Pancreas (tissue), 10 donors: ENCODE results near the gene PPP1R1B. TPM values are rescaled to one million over a fixed set of nuclear protein-coding genes. Genes with fewer than 3 reads are reported as not detected.

Experiments
- ATAC-seq, 4 donors: fragments of 200-7000 bp; cut with Tn5 transposase; one replicate each; pipeline versions ENCODE4 v1.8.0 to v1.9.1; 2020; ENCODE audit warnings: mild to moderate bottlenecking in 4 of 4, moderate library complexity in 4 of 4
- DNase-seq, 6 donors: peaks; one replicate each; pipeline ENCODE4 v3.0.0-alpha.2; 2020
- FAIRE-seq: peaks from 2 replicates; lab custom pipeline; 2012; peaks lifted over from hg19 to GRCh38; lab: Jason Lieb, UNC
- H3K27ac ChIP-seq, 4 donors: fragments of 200-600 bp; sonication (generic); 1 replicate in 3 of 4; 2 replicates in 1 of 4; pipeline versions ENCODE4 v1.5.0 to v1.8.0; 2020
- H3K27me3 ChIP-seq, 4 donors: fragments of 200-600 bp; one replicate each; pipeline ENCODE4 v1.8.0; 2021
- H3K36me3 ChIP-seq, 3 donors: fragments of 200-600 bp; sonication (generic) in 1 of 3; one replicate each; pipeline versions ENCODE4 v1.5.0 to v1.8.0; 2020 to 2021
- H3K4me1 ChIP-seq, 3 donors: fragments of 200-600 bp; one replicate each; pipeline ENCODE4 v1.8.0; 2021
- H3K4me3 ChIP-seq, 4 donors: fragments of 200-600 bp; sonication (generic) in 2 of 4; one replicate each; pipeline versions ENCODE4 v1.5.0 to v1.8.0; 2020 to 2021
- H3K9me3 ChIP-seq, 4 donors: fragments of 200-600 bp; one replicate each; pipeline ENCODE4 v1.8.0; 2021
- WGBS, 2 donors: extraction: QIAGEN DNeasy Blood & Tissue Kit; methylation state at CpG; one replicate each; pipeline ENCODE4 v1.1.7; 2013; 5-methylcytosine and 5-hydroxymethylcytosine counted together
- intact Hi-C, 3 donors: fragments of 100-400 bp; cut with DNase I; formaldehyde crosslinking; loops; one replicate each; pipeline versions ENCODE4 v1.11.1 to v1.14.2; 2022
- polyA plus RNA-seq, 2 donors: library from polyadenylated mRNA; stranded (reverse); fragments of 200-250 nt; gene quantifications; one replicate each; pipeline ENCODE4 v1.2.3, GENCODE V29; 2013
- total RNA-seq, 6 donors: library from RNA; stranded (reverse); fragmentation: NEBNext Ultra II Directional in 4 of 6; extraction: Animal tissue kit (Norgen Biotek cat#: 25700) in 4 of 6; gene quantifications; one replicate each; pipeline versions ENCODE4 v1.2.1 to v1.2.4, GENCODE V29; 2021 to 2023
- TF ChIP-seq, protein P1 (sequence below), 4 donors: fragments of 200-600 bp; sonication (generic) in 3 of 4; IDR thresholded peaks; one replicate each; pipeline versions ENCODE4 v1.5.0 to v1.8.0; 2021; ENCODE audit warnings: antibody characterized with exemption in 4 of 4
- donor health status: healthy with polysubstance abuse.
- donor health status: DM: no; HTN: no; CAD: no; lungs with moderate emphysema.
- donor health status: DM: no; HTN: no; CAD: no.
- donor health status: control.
- donor health status: control.
- donor health status: Bipolar disorder and iron deficiency.
- donor health status: DM: yes; HTN: yes; CAD: no.
- donor health status: DM: no; HTN: no; CAD: no.
- donor health status: DM: no; HTN: no; CAD: no.
- donor health status: DM: yes; HTN: yes; CAD: no.

PPP1R1B gene
- total and polyA plus RNA-seq, 8 donors: 42.8 to 201 (median 63.5) TPM

- 88 to 91% methylated on average over 13 of the region's 13 CpGs for WGBS, 2 donors
- no peak overlapping the region for H3K4me3 ChIP-seq
- DNase-seq (peak in 1 of 6 donors; percentile 51), ATAC-seq (no peak), FAIRE-seq (no peak)
- no peak overlapping the region for H3K27ac ChIP-seq
- no peaks in the 10 kb centered on the region for H3K27me3 ChIP-seq
- TF ChIP-seq, protein P1, sequence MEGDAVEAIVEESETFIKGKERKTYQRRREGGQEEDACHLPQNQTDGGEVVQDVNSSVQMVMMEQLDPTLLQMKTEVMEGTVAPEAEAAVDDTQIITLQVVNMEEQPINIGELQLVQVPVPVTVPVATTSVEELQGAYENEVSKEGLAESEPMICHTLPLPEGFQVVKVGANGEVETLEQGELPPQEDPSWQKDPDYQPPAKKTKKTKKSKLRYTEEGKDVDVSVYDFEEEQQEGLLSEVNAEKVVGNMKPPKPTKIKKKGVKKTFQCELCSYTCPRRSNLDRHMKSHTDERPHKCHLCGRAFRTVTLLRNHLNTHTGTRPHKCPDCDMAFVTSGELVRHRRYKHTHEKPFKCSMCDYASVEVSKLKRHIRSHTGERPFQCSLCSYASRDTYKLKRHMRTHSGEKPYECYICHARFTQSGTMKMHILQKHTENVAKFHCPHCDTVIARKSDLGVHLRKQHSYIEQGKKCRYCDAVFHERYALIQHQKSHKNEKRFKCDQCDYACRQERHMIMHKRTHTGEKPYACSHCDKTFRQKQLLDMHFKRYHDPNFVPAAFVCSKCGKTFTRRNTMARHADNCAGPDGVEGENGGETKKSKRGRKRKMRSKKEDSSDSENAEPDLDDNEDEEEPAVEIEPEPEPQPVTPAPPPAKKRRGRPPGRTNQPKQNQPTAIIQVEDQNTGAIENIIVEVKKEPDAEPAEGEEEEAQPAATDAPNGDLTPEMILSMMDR (IDR thresholded peaks at IDR 0.05): no peak
- no peaks in the 10 kb centered on the region for H3K9me3 ChIP-seq
- no peaks in the 10 kb centered on the region for H3K36me3 ChIP-seq
- H3K4me1 ChIP-seq: peaks cover 0 to 8% (median 5%) of the 10 kb centered on the region in 3 donors
- intact Hi-C loops: no loop called here
Measured at GRCh38 chr17:39678340-39679116, 51.8 kb downstream of the PPP1R1B start.

GRCh38 chr17:39679521-39680192, 52.9 kb downstream of the PPP1R1B start:
- DNase-seq: peak in 1 of 6 donors; percentile 26
- H3K4me3 ChIP-seq: no peak overlapping the region
- WGBS, 2 donors: 83 to 87% methylated on average over 12 of the region's 12 CpGs
- peaks cover 0 to 8% (median 5%) of the 10 kb centered on the region in 3 donors for H3K4me1 ChIP-seq
- TF ChIP-seq, protein P1 (IDR thresholded peaks at IDR 0.05): no peak
- H3K27ac ChIP-seq: no peak overlapping the region
- no peak for ATAC-seq
- H3K27me3 ChIP-seq: no peaks in the 10 kb centered on the region
- no peak for FAIRE-seq
- peaks cover 0 to 4% (median 0%) of the 10 kb centered on the region in 3 donors for H3K36me3 ChIP-seq
- no peaks in the 10 kb centered on the region for H3K9me3 ChIP-seq
- intact Hi-C loops: no loop called here

DNA sequence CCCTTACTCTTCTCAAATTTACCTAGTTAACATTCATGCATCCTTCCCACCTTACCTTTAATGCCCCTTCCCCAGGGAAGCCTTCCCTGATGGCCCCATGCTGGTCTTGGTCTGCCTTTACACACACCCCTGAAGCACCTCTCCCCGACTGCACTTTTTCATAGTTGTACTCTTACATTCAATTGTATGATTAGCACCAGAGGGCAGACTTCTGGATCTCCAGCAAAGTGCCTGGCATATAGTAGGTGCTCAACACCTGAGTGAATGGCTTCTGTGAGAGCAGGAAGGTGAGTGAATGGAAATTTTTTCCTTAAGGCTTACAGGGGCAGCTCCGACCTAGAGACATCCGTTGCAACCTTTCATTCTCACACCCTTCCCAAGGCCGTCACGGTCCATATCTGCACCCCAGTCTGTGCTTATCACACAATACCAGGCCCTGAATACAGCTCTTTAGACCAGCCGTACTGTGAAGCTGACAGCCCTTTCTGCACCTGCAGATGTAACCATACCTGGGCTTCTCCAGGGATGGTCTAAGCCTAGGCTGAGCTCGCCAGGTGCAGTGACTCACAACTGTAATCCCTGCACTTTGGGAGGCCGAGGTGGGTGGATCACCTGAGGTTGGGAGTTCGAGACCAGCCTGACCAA, 56.7 kb downstream of the PPP1R1B start:
- Histone ChIP-seq H3K27me3 (no peaks in the 10 kb centered on the region), H3K36me3 (peaks cover 0 to 4% (median 0%) of the 10 kb centered on the region in 3 donors), H3K4me3 (no peak overlapping the region), H3K4me1 (peaks cover 0 to 2% (median under 1%) of the 10 kb centered on the region in 3 donors), H3K9me3 (no peaks in the 10 kb centered on the region), H3K27ac (no peak overlapping the region)
- peak in 1 of 6 donors; percentile 16 for DNase-seq
- WGBS, 2 donors: 82 to 88% methylated on average over 9 of the region's 9 CpGs
- no peak for ATAC-seq
- FAIRE-seq: no peak
- TF ChIP-seq, protein P1 (IDR thresholded peaks at IDR 0.05): no peak
- intact Hi-C loops: no loop called here

DNA sequence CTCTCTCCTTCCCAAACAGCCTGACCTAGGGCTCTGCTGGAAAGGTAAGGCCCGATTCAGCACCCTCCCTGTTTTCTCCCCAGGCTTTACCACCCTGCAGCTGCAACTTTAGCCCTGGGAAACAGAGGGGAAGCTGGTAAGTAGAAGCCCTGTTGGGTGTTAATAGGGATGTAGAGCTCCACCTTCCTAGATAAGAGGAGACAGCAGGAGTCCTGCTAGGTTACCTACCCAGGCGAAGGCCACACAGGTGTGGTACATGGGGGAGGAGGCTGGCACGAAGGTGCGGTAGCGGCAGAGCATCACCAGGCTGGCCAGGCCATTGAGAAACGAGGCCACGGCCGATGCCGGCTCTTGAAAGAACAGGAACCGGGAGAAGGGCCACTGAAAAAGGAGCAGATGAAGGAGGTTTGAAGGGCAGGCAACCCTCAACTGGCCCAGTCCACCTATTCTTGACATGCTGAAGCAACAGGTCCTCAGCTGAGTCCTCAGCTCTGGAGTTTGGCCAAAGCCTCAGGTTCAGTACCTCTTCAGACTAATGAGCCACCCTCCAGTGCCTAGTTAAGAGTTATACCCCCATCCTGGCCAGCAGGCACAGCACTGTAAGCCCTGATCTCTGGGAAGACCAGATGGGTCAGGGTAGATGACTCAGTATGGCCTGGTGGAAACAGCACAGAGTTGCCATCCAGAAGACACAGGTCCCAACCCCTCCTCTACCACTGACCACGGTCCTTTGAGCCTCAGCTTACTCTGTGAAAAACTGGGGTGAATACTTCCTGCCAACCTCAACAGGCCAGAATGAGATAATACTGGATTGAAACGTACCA, 57.8 kb downstream of the PPP1R1B start:
- Histone ChIP-seq H3K4me3 (no peak overlapping the region), H3K27me3 (no peaks in the 10 kb centered on the region), H3K9me3 (no peaks in the 10 kb centered on the region), H3K4me1 (peaks cover 0 to 7% (median 5%) of the 10 kb centered on the region in 3 donors), H3K27ac (no peak overlapping the region), H3K36me3 (peaks cover 0 to 4% (median 0%) of the 10 kb centered on the region in 3 donors)
- intact Hi-C loops: no loop called here
- no peak for FAIRE-seq
- TF ChIP-seq, protein P1 (IDR thresholded peaks at IDR 0.05): no peak
- WGBS, 2 donors: 87 to 94% methylated on average over 12 of the region's 12 CpGs
- peak in 2 of 6 donors; percentile 13 to 45 for DNase-seq
- no peak for ATAC-seq

Other genes starting within 250 kb of the PPP1R1B start
- gene FBXL20, start 225.3 kb upstream of the PPP1R1B start, total RNA-seq: 10 to 100 TPM in 1 of 6 donors, 1 to 10 TPM in 5; 5.3 to 15.5 (median 7.7) TPM
- gene FBXL20, start 225.3 kb upstream of the PPP1R1B start, polyA plus RNA-seq: 1 to 10 TPM; 2.5 to 2.9 TPM
- gene MED1, start 175.7 kb upstream of the PPP1R1B start, total RNA-seq: 10 to 100 TPM in 4 of 6 donors, 1 to 10 TPM in 2; 7.1 to 16.8 (median 12.5) TPM
- gene MED1, start 175.7 kb upstream of the PPP1R1B start, polyA plus RNA-seq: 1 to 10 TPM; 4.0 to 6.0 TPM
- 10 to 100 TPM; 14.3 to 30.7 (median 18.2) TPM for gene CDK12, start 165.5 kb upstream of the PPP1R1B start, total RNA-seq
- 10 to 100 TPM in 1 of 2 donors, 1 to 10 TPM in 1; 9.3 to 12.4 TPM for gene CDK12, start 165.5 kb upstream of the PPP1R1B start, polyA plus RNA-seq
- not detected for gene NEUROD2, start 19.0 kb upstream of the PPP1R1B start, total RNA-seq
- gene NEUROD2, start 19.0 kb upstream of the PPP1R1B start, polyA plus RNA-seq: under 1 TPM in 1 of 2 donors, not detected in 1; 0.04 TPM
- gene STARD3, start 10.2 kb downstream of the PPP1R1B start, total RNA-seq: 10 to 100 TPM; 24.4 to 35.7 (median 27.2) TPM
- 10 to 100 TPM; 64.5 to 73.8 TPM for gene STARD3, start 10.2 kb downstream of the PPP1R1B start, polyA plus RNA-seq
- gene TCAP, start 38.4 kb downstream of the PPP1R1B start, total RNA-seq: 1 to 10 TPM in 1 of 6 donors, under 1 TPM in 5; 0.13 to 2.0 (median 0.30) TPM
- 1 to 10 TPM; 1.1 to 3.0 TPM for gene TCAP, start 38.4 kb downstream of the PPP1R1B start, polyA plus RNA-seq
- under 1 TPM in 3 of 6 donors, not detected in 3; 0.16 to 0.64 (median 0.23) TPM for gene PNMT, start 41.5 kb downstream of the PPP1R1B start, total RNA-seq
- 10 to 100 TPM in 1 of 2 donors, 1 to 10 TPM in 1; 3.0 to 11.7 TPM for gene PNMT, start 41.5 kb downstream of the PPP1R1B start, polyA plus RNA-seq
- 10 to 100 TPM; 19.4 to 33.4 (median 23.1) TPM for gene PGAP3, start 61.1 kb downstream of the PPP1R1B start, total RNA-seq
- 10 to 100 TPM; 34.7 to 46.3 TPM for gene PGAP3, start 61.1 kb downstream of the PPP1R1B start, polyA plus RNA-seq
- gene ERBB2, start 73.1 kb downstream of the PPP1R1B start, total RNA-seq: 10 to 100 TPM; 38.7 to 78.9 (median 45.0) TPM
- 10 to 100 TPM; 37.2 to 44.3 TPM for gene ERBB2, start 73.1 kb downstream of the PPP1R1B start, polyA plus RNA-seq
- gene MIEN1, start 103.6 kb downstream of the PPP1R1B start, total RNA-seq: 10 to 100 TPM; 17.0 to 26.5 (median 24.3) TPM
- gene MIEN1, start 103.6 kb downstream of the PPP1R1B start, polyA plus RNA-seq: 10 to 100 TPM; 54.4 to 75.2 TPM
- gene GRB7, start 111.0 kb downstream of the PPP1R1B start, total RNA-seq: 10 to 100 TPM; 17.8 to 39.9 (median 26.5) TPM
- gene GRB7, start 111.0 kb downstream of the PPP1R1B start, polyA plus RNA-seq: 10 to 100 TPM; 50.4 to 64.4 TPM
- gene IKZF3, start 237.4 kb downstream of the PPP1R1B start, total RNA-seq: 1 to 10 TPM in 2 of 6 donors, under 1 TPM in 4; 0.32 to 1.2 (median 0.84) TPM
- under 1 TPM; 0.12 to 0.15 TPM for gene IKZF3, start 237.4 kb downstream of the PPP1R1B start, polyA plus RNA-seq
- gene ZPBP2, start 241.2 kb downstream of the PPP1R1B start, total RNA-seq: not detected
- gene ZPBP2, start 241.2 kb downstream of the PPP1R1B start, polyA plus RNA-seq: not detected